GM12878 (cell line): ENCODE measurements around the gene PPP2R1B. TPM values are rescaled to one million over a fixed set of nuclear protein-coding genes. Genes with fewer than 3 reads are reported as not detected.

Experiments used
- ATAC-seq: fragments of 200-7000 bp; cut with Tn5 transposase; 3 replicates; pipeline ENCODE4 v1.9.1; 2020; ENCODE audit warnings: mild to moderate bottlenecking, moderate library complexity
- BruUV-seq: library from RNA; stranded (reverse); fragments of 400-500 nt; replicated peaks from 2 replicates; lab custom pipeline; 2021; lab: Mats Ljungman, UMichigan
- CTCF ChIA-PET: fragments of 300-600 bp; sonication (Branson Sonifier 250); formaldehyde crosslinking; extraction: SDS; loops from one replicate; lab custom pipeline; 2021; ENCODE audit warnings: inconsistent platforms; lab: Yijun Ruan, JAX
- POLR2A ChIA-PET: fragments of 350-600 bp; formaldehyde crosslinking; extraction: SDS; loops from one replicate; lab custom pipeline; 2021; ENCODE audit warnings: inconsistent platforms; lab: Charles Lee
- RAD21 ChIA-PET: fragments of 300-600 bp; sonication (Branson Sonifier 250); formaldehyde crosslinking; loops from one replicate; lab custom pipeline; 2023; ENCODE audit warnings: antibody characterized with exemption; ENCODE audit not compliant: unreplicated experiment; lab: Charles Lee
- SMC1A ChIA-PET: fragments of 300-600 bp; sonication (Branson Sonifier 250); formaldehyde crosslinking; loops from one replicate; lab custom pipeline; 2023; ENCODE audit not compliant: unreplicated experiment, uncharacterized antibody; lab: Charles Lee
- DNase-seq: peaks from one replicate; pipeline ENCODE4 v3.0.0-alpha.2; 2011; ENCODE audit warnings: low read depth, low spot score
- FAIRE-seq: peaks from 3 replicates; lab custom pipeline; 2011; peaks lifted over from hg19 to GRCh38; lab: Jason Lieb, UNC
- H2AFZ ChIP-seq: 2 replicates; pipeline ENCODE4 v1.6.0; 2011; ENCODE audit warnings: low read depth, low read length, control low read depth; ENCODE audit not compliant: control insufficient read depth
- H3K27ac ChIP-seq: 2 replicates; pipeline ENCODE4 v1.5.1; 2011; ENCODE audit warnings: control low read depth; ENCODE audit not compliant: control insufficient read depth, insufficient read depth
- H3K27me3 ChIP-seq, 2 experiments: replicated peaks in 1 of 2; 2 replicates each; pipeline versions ENCODE4 v1.6.0 to v1.6.1; 2011; ENCODE audit warnings: low read length in 1 of 2; ENCODE audit not compliant: control insufficient read depth in 2 of 2, insufficient read depth in 2 of 2
- H3K36me3 ChIP-seq, 2 experiments: 2 replicates each; pipeline ENCODE4 v1.5.1; 2011; ENCODE audit warnings: low read length in 1 of 2; ENCODE audit not compliant: control insufficient read depth in 2 of 2, insufficient read depth in 2 of 2
- H3K4me1 ChIP-seq: 2 replicates; pipeline ENCODE4 v1.6.1; 2011; ENCODE audit warnings: mild to moderate bottlenecking, low read length, moderate library complexity, mixed read lengths; ENCODE audit not compliant: control insufficient read depth, insufficient read depth
- H3K4me2 ChIP-seq: 2 replicates; pipeline ENCODE4 v1.6.0; 2011; ENCODE audit warnings: control low read depth; ENCODE audit not compliant: control insufficient read depth, insufficient read depth
- H3K4me3 ChIP-seq: fragments of 200-600 bp; sonication (generic); 2 replicates; pipeline ENCODE4 v1.5.1; 2016
- H3K79me2 ChIP-seq: 2 replicates; pipeline ENCODE4 v1.6.0; 2011; ENCODE audit warnings: low read length; ENCODE audit not compliant: control insufficient read depth, insufficient read depth
- H3K9ac ChIP-seq: 2 replicates; pipeline ENCODE4 v1.8.0; 2011; ENCODE audit warnings: low read length, control low read depth, mixed read lengths; ENCODE audit not compliant: control insufficient read depth, insufficient read depth
- H3K9me3 ChIP-seq: replicated peaks from 3 replicates; pipeline ENCODE4 v1.5.1; 2011; ENCODE audit warnings: mild to moderate bottlenecking, low read length; ENCODE audit not compliant: control insufficient read depth, insufficient read depth
- H4K20me1 ChIP-seq: 2 replicates; pipeline ENCODE4 v1.6.0; 2011; ENCODE audit not compliant: control insufficient read depth, insufficient read depth
- GATAD2B ChIP-seq: fragments of 450-650 bp; conservative IDR thresholded peaks from 2 replicates; pipeline ENCODE4 v1.6.1; 2017; ENCODE audit warnings: low read depth, mild to moderate bottlenecking, moderate library complexity
- IRF4 ChIP-seq: IDR thresholded peaks from 2 replicates; pipeline ENCODE4 v1.6.1; 2011; ENCODE audit warnings: low read depth, low read length
- NRF1 ChIP-seq: conservative IDR thresholded peaks from 2 replicates; pipeline ENCODE4 v1.6.1; 2011; ENCODE audit warnings: mild to moderate bottlenecking, low read depth, low read length, improper control_type of control experiment
- POLR2AphosphoS5 ChIP-seq: IDR thresholded peaks from 2 replicates; pipeline ENCODE4 v1.6.1; 2011; ENCODE audit warnings: mild to moderate bottlenecking, low read length, inconsistent platforms
- RAD51 ChIP-seq: fragments of 450-650 bp; IDR thresholded peaks from 2 replicates; pipeline ENCODE4 v1.6.1; 2016; ENCODE audit warnings: moderate library complexity, mild to moderate bottlenecking, inconsistent platforms
- YY1 ChIP-seq: IDR thresholded peaks from 2 replicates; pipeline ENCODE4 v1.6.1; 2011; ENCODE audit warnings: low read depth, mild to moderate bottlenecking, low read length
- WGBS: methylation state at CpG from one replicate; pipeline ENCODE4 v1.1.6; 2016; ENCODE audit warnings: low lambda C conversion rate; ENCODE audit not compliant: insufficient replicate concordance, insufficient coverage; ENCODE audit errors: missing lambda C conversion rate; 5-methylcytosine and 5-hydroxymethylcytosine counted together
- in situ Hi-C: fragments of 300-500 bp; cut with MboI; formaldehyde crosslinking; loops from 9 replicates; pipeline ENCODE4 v1.14.3; 2018; ENCODE audit warnings: mixed read lengths
- intact Hi-C: fragments of 100-400 bp; cut with micrococcal nuclease; formaldehyde crosslinking; loops from one replicate; pipeline ENCODE4 v1.14.2; 2022; ENCODE audit not compliant: unreplicated experiment
- polyA plus RNA-seq, 11 experiments: library from polyadenylated mRNA; depleted of rRNA in 4 of 11; unstranded in 6 of 11; stranded (reverse) in 5 of 11; fragments of >200 nt; fragmentation: Nextera tagmentation in 4 of 11; fragmentation: Illumina TruSeq in 1 of 11; extraction: Ambion mirVana in 4 of 11; extraction: Trizol in 1 of 11; gene quantifications; 1 replicate in 1 of 11; 2 replicates in 10 of 11; pipeline versions ENCODE4 v1.2.1 to v1.2.3, GENCODE V29; 2011 to 2016; ENCODE audit warnings: inconsistent platforms in 2 of 11, missing spikeins in 2 of 11, low read depth in 1 of 11
- total RNA-seq, 4 experiments: library from RNA; depleted of rRNA in 3 of 4; stranded (reverse); fragments of >200 nt in 3 of 4; fragmentation: Illumina TruSeq in 1 of 4; extraction: Trizol in 1 of 4; gene quantifications; 2 replicates each; pipeline versions ENCODE4 v1.2.1 to v1.2.3, GENCODE V29; 2013 to 2021
- TF ChIP-seq, protein P1 (sequence below): fragments of 450-650 bp; IDR thresholded peaks from 2 replicates; pipeline ENCODE4 v1.6.1; 2017; ENCODE audit warnings: mild to moderate bottlenecking, moderate library complexity
- TF ChIP-seq, protein P2 (sequence below): IDR thresholded peaks from 2 replicates; pipeline ENCODE4 v1.6.1; 2011; ENCODE audit warnings: borderline replicate concordance, low read depth, mild to moderate bottlenecking, moderate library complexity, mixed read lengths, low read length; ENCODE audit not compliant: insufficient read depth; ENCODE audit errors: extremely low read length
- TF ChIP-seq, protein P3 (sequence below): fragments of 450-650 bp; IDR thresholded peaks from 2 replicates; pipeline ENCODE4 v1.6.1; 2018; ENCODE audit warnings: borderline replicate concordance, mild to moderate bottlenecking; ENCODE audit not compliant: partially characterized antibody
- TF ChIP-seq, protein P4 (sequence below): fragments of 150-350 bp; IDR thresholded peaks from 2 replicates; pipeline ENCODE4 v1.6.1; 2016; ENCODE audit warnings: low read depth, low read length
- TF ChIP-seq, protein P5 (sequence below): IDR thresholded peaks from 2 replicates; pipeline ENCODE4 v1.6.1; 2012; ENCODE audit warnings: low read depth, low read length, improper control_type of control experiment

Gene PPP2R1B
- total and polyA plus RNA-seq, 10 of the 15 experiments (the other 5 are each of a cell fraction or from before 2014, with no cell fraction given), result 26.6 to 68.2 (median 35.7) TPM

DNA sequence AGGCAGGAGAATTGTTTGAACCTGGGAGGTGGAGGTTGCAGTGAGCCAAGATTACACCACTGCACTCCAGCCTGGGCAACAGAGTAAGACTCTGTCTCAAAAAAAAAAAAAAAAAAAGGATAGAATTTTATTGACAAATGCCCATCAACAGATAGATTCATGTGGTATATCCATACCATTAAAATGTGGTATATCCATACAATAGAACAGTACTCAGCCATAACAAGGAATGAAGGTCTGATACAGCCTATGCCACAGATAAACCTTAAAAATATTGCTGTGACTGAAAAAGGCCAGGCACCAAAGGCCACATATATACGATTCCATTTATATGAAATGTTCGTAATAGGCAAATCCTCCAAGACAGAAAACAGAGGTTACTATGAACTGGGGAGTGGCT, 45.3 kb upstream of the PPP2R1B start:
- ChIA-PET RAD21 (no interaction called here), CTCF (no interaction called here), SMC1A (no interaction called here), POLR2A (interaction anchor here (0.7 kb wide), 1 partner anchor 1543 kb away, joined by 3 read pairs; no protein-coding TSS in a partner anchor)
- Histone ChIP-seq H3K4me1 (no peaks in the 10 kb centered on the region), H3K4me2 (no peak overlapping the region), H2AFZ (no peak overlapping the region), H3K4me3 (no peak overlapping the region), H4K20me1 (no peaks in the 10 kb centered on the region), H3K36me3 (peaks cover 6 to 11% of the 10 kb centered on the region in 2 experiments; a peak in 3 of 4 replicates), H3K27me3 (no peaks in the 10 kb centered on the region), H3K79me2 (no peaks in the 10 kb centered on the region), H3K9ac (no peak overlapping the region), H3K9me3 (no peaks in the 10 kb centered on the region), H3K27ac (no peak overlapping the region)
- FAIRE-seq, result no peak
- no peak for DNase-seq
- in situ Hi-C loops (no loop called here), intact Hi-C loops (no loop called here)
- no TSS peak for BruUV-seq
- no peak for ATAC-seq
- 98% methylated on average over 2 of the region's 2 CpGs for WGBS
- TF ChIP-seq, protein P1, sequence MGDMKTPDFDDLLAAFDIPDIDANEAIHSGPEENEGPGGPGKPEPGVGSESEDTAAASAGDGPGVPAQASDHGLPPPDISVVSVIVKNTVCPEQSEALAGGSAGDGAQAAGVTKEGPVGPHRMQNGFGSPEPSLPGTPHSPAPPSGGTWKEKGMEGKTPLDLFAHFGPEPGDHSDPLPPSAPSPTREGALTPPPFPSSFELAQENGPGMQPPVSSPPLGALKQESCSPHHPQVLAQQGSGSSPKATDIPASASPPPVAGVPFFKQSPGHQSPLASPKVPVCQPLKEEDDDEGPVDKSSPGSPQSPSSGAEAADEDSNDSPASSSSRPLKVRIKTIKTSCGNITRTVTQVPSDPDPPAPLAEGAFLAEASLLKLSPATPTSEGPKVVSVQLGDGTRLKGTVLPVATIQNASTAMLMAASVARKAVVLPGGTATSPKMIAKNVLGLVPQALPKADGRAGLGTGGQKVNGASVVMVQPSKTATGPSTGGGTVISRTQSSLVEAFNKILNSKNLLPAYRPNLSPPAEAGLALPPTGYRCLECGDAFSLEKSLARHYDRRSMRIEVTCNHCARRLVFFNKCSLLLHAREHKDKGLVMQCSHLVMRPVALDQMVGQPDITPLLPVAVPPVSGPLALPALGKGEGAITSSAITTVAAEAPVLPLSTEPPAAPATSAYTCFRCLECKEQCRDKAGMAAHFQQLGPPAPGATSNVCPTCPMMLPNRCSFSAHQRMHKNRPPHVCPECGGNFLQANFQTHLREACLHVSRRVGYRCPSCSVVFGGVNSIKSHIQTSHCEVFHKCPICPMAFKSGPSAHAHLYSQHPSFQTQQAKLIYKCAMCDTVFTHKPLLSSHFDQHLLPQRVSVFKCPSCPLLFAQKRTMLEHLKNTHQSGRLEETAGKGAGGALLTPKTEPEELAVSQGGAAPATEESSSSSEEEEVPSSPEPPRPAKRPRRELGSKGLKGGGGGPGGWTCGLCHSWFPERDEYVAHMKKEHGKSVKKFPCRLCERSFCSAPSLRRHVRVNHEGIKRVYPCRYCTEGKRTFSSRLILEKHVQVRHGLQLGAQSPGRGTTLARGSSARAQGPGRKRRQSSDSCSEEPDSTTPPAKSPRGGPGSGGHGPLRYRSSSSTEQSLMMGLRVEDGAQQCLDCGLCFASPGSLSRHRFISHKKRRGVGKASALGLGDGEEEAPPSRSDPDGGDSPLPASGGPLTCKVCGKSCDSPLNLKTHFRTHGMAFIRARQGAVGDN, result no peak
- TF ChIP-seq POLR2AphosphoS5, result no peak
- TF ChIP-seq, protein P2, sequence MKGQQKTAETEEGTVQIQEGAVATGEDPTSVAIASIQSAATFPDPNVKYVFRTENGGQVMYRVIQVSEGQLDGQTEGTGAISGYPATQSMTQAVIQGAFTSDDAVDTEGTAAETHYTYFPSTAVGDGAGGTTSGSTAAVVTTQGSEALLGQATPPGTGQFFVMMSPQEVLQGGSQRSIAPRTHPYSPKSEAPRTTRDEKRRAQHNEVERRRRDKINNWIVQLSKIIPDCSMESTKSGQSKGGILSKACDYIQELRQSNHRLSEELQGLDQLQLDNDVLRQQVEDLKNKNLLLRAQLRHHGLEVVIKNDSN, result no peak
- TF ChIP-seq RAD51, result no peak
- no peak for TF ChIP-seq GATAD2B
- no peak for TF ChIP-seq YY1
- TF ChIP-seq, protein P3, sequence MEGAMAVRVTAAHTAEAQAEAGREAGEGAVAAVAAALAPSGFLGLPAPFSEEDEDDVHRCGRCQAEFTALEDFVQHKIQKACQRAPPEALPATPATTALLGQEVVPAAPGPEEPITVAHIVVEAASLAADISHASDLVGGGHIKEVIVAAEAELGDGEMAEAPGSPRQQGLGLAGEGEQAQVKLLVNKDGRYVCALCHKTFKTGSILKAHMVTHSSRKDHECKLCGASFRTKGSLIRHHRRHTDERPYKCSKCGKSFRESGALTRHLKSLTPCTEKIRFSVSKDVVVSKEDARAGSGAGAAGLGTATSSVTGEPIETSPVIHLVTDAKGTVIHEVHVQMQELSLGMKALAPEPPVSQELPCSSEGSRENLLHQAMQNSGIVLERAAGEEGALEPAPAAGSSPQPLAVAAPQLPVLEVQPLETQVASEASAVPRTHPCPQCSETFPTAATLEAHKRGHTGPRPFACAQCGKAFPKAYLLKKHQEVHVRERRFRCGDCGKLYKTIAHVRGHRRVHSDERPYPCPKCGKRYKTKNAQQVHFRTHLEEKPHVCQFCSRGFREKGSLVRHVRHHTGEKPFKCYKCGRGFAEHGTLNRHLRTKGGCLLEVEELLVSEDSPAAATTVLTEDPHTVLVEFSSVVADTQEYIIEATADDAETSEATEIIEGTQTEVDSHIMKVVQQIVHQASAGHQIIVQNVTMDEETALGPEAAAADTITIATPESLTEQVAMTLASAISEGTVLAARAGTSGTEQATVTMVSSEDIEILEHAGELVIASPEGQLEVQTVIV, result no peak
- TF ChIP-seq, protein P4, sequence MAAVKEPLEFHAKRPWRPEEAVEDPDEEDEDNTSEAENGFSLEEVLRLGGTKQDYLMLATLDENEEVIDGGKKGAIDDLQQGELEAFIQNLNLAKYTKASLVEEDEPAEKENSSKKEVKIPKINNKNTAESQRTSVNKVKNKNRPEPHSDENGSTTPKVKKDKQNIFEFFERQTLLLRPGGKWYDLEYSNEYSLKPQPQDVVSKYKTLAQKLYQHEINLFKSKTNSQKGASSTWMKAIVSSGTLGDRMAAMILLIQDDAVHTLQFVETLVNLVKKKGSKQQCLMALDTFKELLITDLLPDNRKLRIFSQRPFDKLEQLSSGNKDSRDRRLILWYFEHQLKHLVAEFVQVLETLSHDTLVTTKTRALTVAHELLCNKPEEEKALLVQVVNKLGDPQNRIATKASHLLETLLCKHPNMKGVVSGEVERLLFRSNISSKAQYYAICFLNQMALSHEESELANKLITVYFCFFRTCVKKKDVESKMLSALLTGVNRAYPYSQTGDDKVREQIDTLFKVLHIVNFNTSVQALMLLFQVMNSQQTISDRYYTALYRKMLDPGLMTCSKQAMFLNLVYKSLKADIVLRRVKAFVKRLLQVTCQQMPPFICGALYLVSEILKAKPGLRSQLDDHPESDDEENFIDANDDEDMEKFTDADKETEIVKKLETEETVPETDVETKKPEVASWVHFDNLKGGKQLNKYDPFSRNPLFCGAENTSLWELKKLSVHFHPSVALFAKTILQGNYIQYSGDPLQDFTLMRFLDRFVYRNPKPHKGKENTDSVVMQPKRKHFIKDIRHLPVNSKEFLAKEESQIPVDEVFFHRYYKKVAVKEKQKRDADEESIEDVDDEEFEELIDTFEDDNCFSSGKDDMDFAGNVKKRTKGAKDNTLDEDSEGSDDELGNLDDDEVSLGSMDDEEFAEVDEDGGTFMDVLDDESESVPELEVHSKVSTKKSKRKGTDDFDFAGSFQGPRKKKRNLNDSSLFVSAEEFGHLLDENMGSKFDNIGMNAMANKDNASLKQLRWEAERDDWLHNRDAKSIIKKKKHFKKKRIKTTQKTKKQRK, result no peak
- no peak for TF ChIP-seq NRF1
- TF ChIP-seq, protein P5, sequence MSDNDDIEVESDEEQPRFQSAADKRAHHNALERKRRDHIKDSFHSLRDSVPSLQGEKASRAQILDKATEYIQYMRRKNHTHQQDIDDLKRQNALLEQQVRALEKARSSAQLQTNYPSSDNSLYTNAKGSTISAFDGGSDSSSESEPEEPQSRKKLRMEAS, result no peak
- no peak for TF ChIP-seq IRF4
